MCF 10A (cell line): ENCODE data around the gene SLC16A5. TPM values are rescaled to one million over a fixed set of nuclear protein-coding genes. Genes with fewer than 3 reads are reported as not detected.

Source experiments
- BruUV-seq: library from RNA; stranded (reverse); fragments of 400-500 nt; replicated peaks from 2 replicates; lab custom pipeline; 2021; lab: Mats Ljungman, UMichigan
- CTCF ChIA-PET: fragments of 300-600 bp; sonication (Branson Sonifier 250); formaldehyde crosslinking; extraction: SDS; loops from one replicate; lab custom pipeline; 2021; ENCODE audit warnings: antibody characterized with exemption, inconsistent platforms; lab: Yijun Ruan, JAX
- POLR2A ChIA-PET: fragments of 300-600, 350-650 bp; sonication (Branson Sonifier 250); formaldehyde crosslinking; extraction: SDS; loops from one replicate; lab custom pipeline; 2020; ENCODE audit warnings: antibody characterized with exemption, inconsistent platforms; lab: Yijun Ruan, JAX
- DNase-seq: peaks from one replicate; pipeline ENCODE4 v3.0.0-alpha.2; 2018; ENCODE audit not compliant: unreplicated experiment
- H3K27ac Mint-ChIP-seq: one replicate; pipeline ENCODE4 v1.8.0; 2022; ENCODE audit warnings: mild to moderate bottlenecking, low read depth, mixed read lengths; ENCODE audit not compliant: unreplicated experiment
- H3K27me3 Mint-ChIP-seq: one replicate; pipeline ENCODE4 v1.8.0; 2022; ENCODE audit warnings: mixed read lengths; ENCODE audit not compliant: insufficient read depth, unreplicated experiment
- H3K36me3 Mint-ChIP-seq: one replicate; pipeline ENCODE4 v1.8.0; 2022; ENCODE audit warnings: mild to moderate bottlenecking, moderate library complexity, mixed read lengths; ENCODE audit not compliant: insufficient read depth, unreplicated experiment
- H3K4me1 Mint-ChIP-seq: one replicate; pipeline ENCODE4 v1.8.0; 2022; ENCODE audit warnings: mixed read lengths; ENCODE audit not compliant: insufficient read depth, unreplicated experiment
- H3K4me3 Mint-ChIP-seq: one replicate; pipeline ENCODE4 v1.8.0; 2022; ENCODE audit warnings: mild to moderate bottlenecking, moderate library complexity, mixed read lengths; ENCODE audit not compliant: unreplicated experiment
- H3K9me3 Mint-ChIP-seq: one replicate; pipeline ENCODE4 v1.8.0; 2022; ENCODE audit warnings: mixed read lengths; ENCODE audit not compliant: unreplicated experiment
- CTCF ChIP-seq: fragments of 200-600 bp; IDR thresholded peaks from one replicate; pipeline ENCODE4 v1.8.0; 2022; ENCODE audit warnings: antibody characterized with exemption, mild to moderate bottlenecking; ENCODE audit not compliant: unreplicated experiment
- intact Hi-C: fragments of 100-400 bp; cut with micrococcal nuclease; formaldehyde crosslinking; loops from 2 replicates; pipeline ENCODE4 v1.14.1; 2022
- total RNA-seq: library from RNA; stranded (reverse); gene quantifications from 2 replicates; pipeline ENCODE4 v1.2.3, GENCODE V29; 2022

Gene SLC16A5
- total RNA-seq, 1 experiment from 2014 or later = 26.0 TPM

DNA sequence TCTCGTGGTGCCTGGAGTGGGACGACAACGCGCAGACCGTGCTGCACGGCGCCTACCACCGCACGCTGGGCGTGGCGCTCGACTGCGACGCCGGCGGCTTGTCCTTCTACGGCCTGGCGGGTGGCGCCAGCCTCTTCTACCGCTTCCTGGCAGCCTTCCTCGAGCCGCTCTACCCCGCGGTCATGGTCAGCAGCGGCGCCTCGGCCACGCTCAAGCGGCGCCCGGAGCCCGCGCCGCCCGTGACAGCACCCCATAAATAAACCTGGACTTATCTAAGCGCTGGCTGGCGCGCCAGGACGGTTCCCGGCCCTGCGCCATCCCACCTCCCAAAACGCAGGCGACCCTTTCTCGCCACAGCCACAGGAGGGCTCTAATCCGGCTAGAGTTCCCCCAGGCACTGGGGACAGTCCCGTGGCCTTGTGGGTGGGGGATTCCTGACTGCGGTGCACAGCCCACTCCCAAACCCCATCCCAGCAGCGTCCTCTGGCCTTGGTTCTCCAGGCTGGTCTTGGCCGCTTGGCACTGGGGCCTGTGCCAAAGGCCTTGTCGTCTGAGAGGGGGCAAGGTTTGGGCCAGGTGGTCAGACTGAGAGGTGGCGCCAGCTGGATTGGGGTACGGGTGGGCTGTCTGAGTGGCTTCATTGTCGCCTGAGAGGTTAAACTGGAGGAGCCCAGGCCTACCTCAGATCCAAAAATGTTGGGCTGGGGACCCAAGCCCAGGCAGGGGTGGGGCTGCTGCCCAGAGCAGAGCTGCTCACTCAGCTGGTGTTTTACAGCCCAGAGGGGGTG is 10.1 kb upstream of the SLC16A5 start:
- ChIA-PET POLR2A (interaction anchor here (0.6 to 1.6 kb wide), 9 partner anchors 8 to 65 kb away, joined by 3 to 21 read pairs (median 5); partner anchors contain the start of genes KCTD2, MRPL58 and SLC16A5), CTCF (interaction anchor here (0.7 to 2.7 kb wide), 3 partner anchors 8 to 52 kb away, joined by 3 to 16 read pairs (median 9); no protein-coding TSS in a partner anchor)
- BruUV-seq = no TSS peak
- no peaks in the 10 kb centered on the region for H3K36me3 Mint-ChIP-seq
- intact Hi-C loops = no loop called here
- no peaks in the 10 kb centered on the region for H3K27me3 Mint-ChIP-seq
- no peak for DNase-seq
- H3K4me3 Mint-ChIP-seq = no peak overlapping the region
- H3K27ac Mint-ChIP-seq = no peak overlapping the region
- peaks cover 17% of the 10 kb centered on the region for H3K4me1 Mint-ChIP-seq
- H3K9me3 Mint-ChIP-seq = no peaks in the 10 kb centered on the region
- TF ChIP-seq CTCF = no peak

DNA sequence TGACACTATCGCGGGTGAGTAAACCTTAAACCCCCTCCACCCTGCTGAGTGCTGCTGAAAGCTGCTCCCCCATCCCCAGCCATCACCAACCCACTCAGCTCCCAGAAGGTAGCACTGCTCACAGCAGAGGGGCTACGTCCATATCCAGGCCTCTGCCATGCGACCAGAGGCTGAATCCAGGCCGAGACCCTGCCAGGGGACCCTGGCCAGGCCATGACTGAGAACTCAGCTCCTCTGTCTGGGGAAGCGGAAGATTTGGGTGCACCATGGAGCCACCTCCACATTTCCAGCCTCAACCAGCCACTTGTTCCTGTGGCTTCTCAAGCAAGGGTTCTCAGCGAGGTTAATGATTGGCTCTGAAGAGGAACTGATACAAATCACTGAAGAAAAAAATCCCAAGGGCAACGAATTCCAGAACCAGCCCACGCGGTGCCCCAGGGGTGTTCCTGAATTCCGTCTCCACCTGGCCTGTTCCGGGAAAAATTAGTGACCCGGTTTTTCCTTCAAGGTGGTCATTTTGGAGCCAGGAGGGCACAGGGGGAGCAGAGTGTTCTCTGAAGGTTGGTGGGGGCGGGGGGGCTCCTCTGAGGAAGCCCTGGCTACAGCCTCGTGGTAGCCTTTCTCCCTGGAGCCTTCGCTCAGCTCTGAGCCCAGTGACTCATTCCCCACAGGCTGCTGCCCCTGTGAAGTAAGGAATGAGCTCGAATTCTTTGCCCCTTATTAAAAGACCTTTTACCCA is 9.3 kb upstream of the SLC16A5 start:
- no peaks in the 10 kb centered on the region for H3K9me3 Mint-ChIP-seq
- H3K4me1 Mint-ChIP-seq = peaks cover 19% of the 10 kb centered on the region
- peak overlapping the region; percentile 14 for H3K4me3 Mint-ChIP-seq
- H3K27me3 Mint-ChIP-seq = no peaks in the 10 kb centered on the region
- H3K27ac Mint-ChIP-seq = peak overlapping the region; percentile 70
- POLR2A ChIA-PET = interaction anchor here (0.6 to 1.9 kb wide), 17 partner anchors 8 to 87 kb away, joined by 3 to 21 read pairs (median 4); partner anchors contain the start of genes ARMC7, JPT1, KCTD2 and MRPL58
- TF ChIP-seq CTCF = no peak
- CTCF ChIA-PET = interaction anchor here (0.7 to 2.7 kb wide), 3 partner anchors 9 to 52 kb away, joined by 3 to 16 read pairs (median 9); no protein-coding TSS in a partner anchor
- no peaks in the 10 kb centered on the region for H3K36me3 Mint-ChIP-seq
- intact Hi-C loops = no loop called here
- no TSS peak for BruUV-seq
- DNase-seq = peak; percentile 66

- no TSS peak for BruUV-seq
- peaks cover 19% of the 10 kb centered on the region for H3K4me1 Mint-ChIP-seq
- ChIA-PET POLR2A (interaction anchor here (0.6 to 1.9 kb wide), 16 partner anchors 9 to 123 kb away, joined by 3 to 21 read pairs (median 4); partner anchors contain the start of genes ARMC7, JPT1, MRPL58 and SLC16A5), CTCF (interaction anchor here (1.2 to 2.7 kb wide), 2 partner anchors 10 to 34 kb away, joined by 9 to 16 read pairs; no protein-coding TSS in a partner anchor)
- intact Hi-C loops = no loop called here
- H3K27me3 Mint-ChIP-seq = no peaks in the 10 kb centered on the region
- H3K27ac Mint-ChIP-seq = peak overlapping the region; percentile 70
- H3K9me3 Mint-ChIP-seq = no peaks in the 10 kb centered on the region
- H3K4me3 Mint-ChIP-seq = peak overlapping the region; percentile 14
- no peak for TF ChIP-seq CTCF
- DNase-seq = no peak
- H3K36me3 Mint-ChIP-seq = no peaks in the 10 kb centered on the region
These were observed 8.8 kb upstream of the SLC16A5 start for GRCh38 chr17:75079023-75079373.
